ENCODE results near the gene LHX4. TPM values are rescaled to one million over a fixed set of nuclear protein-coding genes. Genes with fewer than 3 reads are reported as not detected.

The LHX4 gene
- total and polyA plus RNA-seq, 9 of the 15 experiments (the other 6 are each of a cell fraction or from before 2014, with no cell fraction given) = 0.01 to 0.11 (median 0.07) TPM; not detected in 5

DNA sequence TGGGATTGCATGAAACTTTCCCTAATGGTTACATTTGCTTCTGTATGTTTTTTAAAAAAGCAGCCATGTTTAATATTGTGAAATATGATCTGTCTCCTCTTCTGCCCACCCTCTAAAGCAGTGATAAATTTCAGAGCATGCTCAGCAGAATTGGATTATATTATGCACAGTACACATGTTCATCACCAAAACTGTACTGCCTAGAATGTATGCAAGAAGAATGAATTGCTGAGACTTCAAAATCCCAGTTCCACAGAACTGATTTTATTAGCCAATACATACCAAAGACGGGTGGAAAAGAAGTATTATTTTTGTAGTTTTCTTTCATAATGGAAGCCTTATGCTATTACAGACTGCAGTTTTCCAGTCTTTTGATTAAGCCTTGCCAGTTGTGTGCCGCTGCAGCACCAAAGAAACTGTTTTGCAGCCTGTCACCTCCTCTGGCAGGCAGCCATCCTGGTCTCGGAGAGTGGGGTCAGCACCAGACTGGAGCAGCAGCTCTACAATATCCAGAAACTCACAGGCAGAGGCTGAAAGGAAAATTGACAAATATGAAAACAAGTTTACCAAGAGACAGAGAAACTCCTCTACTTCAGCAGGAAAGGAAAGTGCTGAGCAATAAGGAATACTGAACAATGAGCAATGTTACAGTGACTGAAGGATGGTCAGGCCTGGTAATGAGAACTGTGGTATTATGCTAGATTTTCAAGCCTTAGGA is 58.1 kb downstream of the LHX4 start (continued):
- TF ChIP-seq ZNF316 (IDR thresholded peaks at IDR 0.05) = peak; percentile 54
- TF ChIP-seq MCM5 (IDR thresholded peaks at IDR 0.05; ENCODE audit: low read depth) = no peak
- TF ChIP-seq PML (IDR thresholded peaks at IDR 0.05; ENCODE audit: low read length) = no peak
- TF ChIP-seq FOSL1 (tag; conservative IDR thresholded peaks at IDR 0.05) = no peak
- no peak for TF ChIP-seq XRCC5 (IDR thresholded peaks at IDR 0.05; ENCODE audit: low read depth, low read length)
- TF ChIP-seq, protein P1, sequence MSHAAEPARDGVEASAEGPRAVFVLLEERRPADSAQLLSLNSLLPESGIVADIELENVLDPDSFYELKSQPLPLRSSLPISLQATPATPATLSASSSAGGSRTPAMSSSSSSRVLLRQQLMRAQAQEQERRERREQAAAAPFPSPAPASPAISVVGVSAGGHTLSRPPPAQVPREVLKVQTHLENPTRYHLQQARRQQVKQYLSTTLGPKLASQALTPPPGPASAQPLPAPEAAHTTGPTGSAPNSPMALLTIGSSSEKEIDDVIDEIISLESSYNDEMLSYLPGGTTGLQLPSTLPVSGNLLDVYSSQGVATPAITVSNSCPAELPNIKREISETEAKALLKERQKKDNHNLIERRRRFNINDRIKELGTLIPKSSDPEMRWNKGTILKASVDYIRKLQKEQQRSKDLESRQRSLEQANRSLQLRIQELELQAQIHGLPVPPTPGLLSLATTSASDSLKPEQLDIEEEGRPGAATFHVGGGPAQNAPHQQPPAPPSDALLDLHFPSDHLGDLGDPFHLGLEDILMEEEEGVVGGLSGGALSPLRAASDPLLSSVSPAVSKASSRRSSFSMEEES (CRISPR knock-in tag; IDR thresholded peaks at IDR 0.05) = no peak
- TF ChIP-seq POLR3G (IDR thresholded peaks at IDR 0.05; ENCODE audit: extremely low read depth, insufficient read length, insufficient replicate concordance) = no peak
- no peak for TF ChIP-seq FOXM1 (IDR thresholded peaks at IDR 0.05; ENCODE audit: low read depth)
- TF ChIP-seq FOXM1 (CRISPR knock-in tag; IDR thresholded peaks at IDR 0.05; ENCODE audit: low read depth) = no peak
- TF ChIP-seq NFIC (IDR thresholded peaks at IDR 0.05) = peak; percentile 78
- no peak for TF ChIP-seq ZKSCAN1 (IDR thresholded peaks at IDR 0.05; ENCODE audit: low read depth, low read length)
- TF ChIP-seq CHCHD3 (CRISPR knock-in tag; IDR thresholded peaks at IDR 0.05) = no peak
- TF ChIP-seq ZBTB8A (IDR thresholded peaks at IDR 0.05; ENCODE audit: partially characterized antibody) = no peak
- TF ChIP-seq RBM39 (optimal IDR thresholded peaks at IDR 0.05; ENCODE audit: low read depth, low read length) = no peak
- TF ChIP-seq MCM7 (IDR thresholded peaks at IDR 0.05) = no peak
- no peak for TF ChIP-seq ETV6 (IDR thresholded peaks at IDR 0.05; ENCODE audit: borderline replicate concordance in 1 of 2, low read depth in 2 of 2, low read length in 1 of 2)
- TF ChIP-seq ETV6 (CRISPR knock-in tag; IDR thresholded peaks at IDR 0.05; ENCODE audit: borderline replicate concordance) = no peak
- no peak for TF ChIP-seq E4F1 (CRISPR knock-in tag; IDR thresholded peaks at IDR 0.05; ENCODE audit: borderline replicate concordance)
- no peak for TF ChIP-seq RBM17 (IDR thresholded peaks at IDR 0.05; ENCODE audit: borderline replicate concordance, low read depth, low read length)
- no peak for TF ChIP-seq TAL1 (IDR thresholded peaks at IDR 0.05)

Data from K562 (cell line).